PFSK-1 (cell line): ENCODE data around the gene PRDX4.

Source experiments
- FOXP2 ChIP-seq: optimal IDR thresholded peaks from 2 replicates; pipeline ENCODE3; 2011; ENCODE audit warnings: borderline replicate concordance, control low read depth, inconsistent platforms; ENCODE audit not compliant: insufficient read depth; ENCODE audit errors: extremely low read length, extremely low read depth
- POLR2AphosphoS5 ChIP-seq: IDR thresholded peaks from 2 replicates; pipeline ENCODE4 v1.6.1; 2012; ENCODE audit warnings: low read depth, mild to moderate bottlenecking, control low read depth, low read length, moderate library complexity
- REST ChIP-seq, 2 experiments: IDR thresholded peaks; 2 replicates each; pipeline versions ENCODE4 v1.6.1 to v1.8.0; 2011 to 2012; ENCODE audit warnings: low read depth in 2 of 2, low read length in 2 of 2, control low read depth in 1 of 2, inconsistent platforms in 1 of 2, mild to moderate bottlenecking in 1 of 2, moderate library complexity in 1 of 2; ENCODE audit not compliant: insufficient read depth in 1 of 2
- SIN3A ChIP-seq: IDR thresholded peaks from 2 replicates; pipeline ENCODE4 v1.6.1; 2012; ENCODE audit warnings: mild to moderate bottlenecking, low read length, moderate library complexity, borderline replicate concordance; ENCODE audit not compliant: insufficient read depth
- TAF1 ChIP-seq: IDR thresholded peaks from 2 replicates; pipeline ENCODE4 v1.6.1; 2012; ENCODE audit warnings: low read length, control low read depth, borderline replicate concordance; ENCODE audit not compliant: insufficient read depth

Gene PRDX4

GRCh38 chrX:23661671-23662070 is 5.6 kb upstream of the PRDX4 start:
- no peak for TF ChIP-seq POLR2AphosphoS5
- TF ChIP-seq TAF1 = no peak
- TF ChIP-seq REST (IDR thresholded peaks at IDR 0.05; ENCODE audit: insufficient read depth in 1 of 2, low read depth in 2 of 2, low read length in 2 of 2) = no peak
- no peak for TF ChIP-seq FOXP2
- no peak for TF ChIP-seq SIN3A

- TF ChIP-seq SIN3A (no peak), REST (IDR thresholded peaks at IDR 0.05; ENCODE audit: insufficient read depth in 1 of 2, low read depth in 2 of 2, low read length in 2 of 2) (no peak), FOXP2 (no peak), TAF1 (no peak), POLR2AphosphoS5 (no peak)
These were observed 5.1 kb upstream of the PRDX4 start for GRCh38 chrX:23662187-23662586.

- TF ChIP-seq SIN3A = no peak
- TF ChIP-seq TAF1 = no peak
- no peak for TF ChIP-seq FOXP2
These were observed 4.4 kb upstream of the PRDX4 start for GRCh38 chrX:23662853-23663252.

GRCh38 chrX:23664496-23664895 is 2.8 kb upstream of the PRDX4 start:
- TF ChIP-seq SIN3A = no peak
- TF ChIP-seq TAF1 = no peak
- TF ChIP-seq FOXP2 = no peak
- no peak for TF ChIP-seq POLR2AphosphoS5
- no peak for TF ChIP-seq REST (IDR thresholded peaks at IDR 0.05; ENCODE audit: insufficient read depth in 1 of 2, low read depth in 2 of 2, low read length in 2 of 2)

GRCh38 chrX:23666282-23666681 is 1.0 kb upstream of the PRDX4 start:
- TF ChIP-seq TAF1 (no peak), REST (IDR thresholded peaks at IDR 0.05; ENCODE audit: insufficient read depth in 1 of 2, low read depth in 2 of 2, low read length in 2 of 2) (no peak), SIN3A (no peak), FOXP2 (no peak), POLR2AphosphoS5 (no peak)
